Superior temporal gyrus (tissue), 1 donor: Measurements from ENCODE around the gene SERINC5.
"Not testable (repeated sequence)": the region's sequence is repeated elsewhere in the genome, so short reads cannot be mapped to it uniquely, and the experiment has no call there.

ENCODE experiments used
- DNase-seq: peaks from one replicate; pipeline ENCODE4 v3.0.0-alpha.2; 2016; ENCODE audit errors: extremely low spot score

Gene SERINC5

GRCh38 chr5:80198399-80198798 lies 57.4 kb downstream of the SERINC5 start:
- DNase-seq, result peak; percentile 90

DNA sequence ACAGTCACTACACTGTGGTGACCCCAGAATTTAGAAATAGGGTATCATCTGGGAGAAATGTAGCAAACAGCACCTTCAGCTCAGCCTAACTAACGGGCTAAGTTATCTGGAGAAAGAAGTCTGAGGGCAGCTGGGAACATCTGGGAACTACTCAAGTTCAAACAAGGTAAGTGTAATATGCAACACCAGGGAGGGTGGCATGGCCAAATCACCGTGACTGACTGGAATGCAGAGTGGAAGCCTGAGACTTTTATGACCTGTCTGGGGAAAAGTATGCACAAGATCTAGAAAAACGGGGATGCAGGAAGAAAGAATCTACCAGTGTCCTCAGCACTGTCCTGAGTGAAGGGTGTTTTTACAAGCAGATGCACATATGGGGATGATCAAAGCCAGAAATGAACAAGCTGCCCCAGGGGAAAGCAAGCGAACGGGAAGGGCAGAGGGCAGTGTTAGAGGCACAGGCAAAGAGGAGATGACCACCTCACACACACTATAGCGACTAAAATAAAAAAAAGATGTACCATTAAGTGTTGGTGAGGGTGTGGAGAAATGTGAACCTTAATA lies 59.9 kb downstream of the SERINC5 start:
- no peak for DNase-seq

GRCh38 chr5:80194468-80194867 lies 61.4 kb downstream of the SERINC5 start:
- DNase-seq, result no peak

GRCh38 chr5:80193401-80193800 lies 62.4 kb downstream of the SERINC5 start:
- no peak for DNase-seq

DNA sequence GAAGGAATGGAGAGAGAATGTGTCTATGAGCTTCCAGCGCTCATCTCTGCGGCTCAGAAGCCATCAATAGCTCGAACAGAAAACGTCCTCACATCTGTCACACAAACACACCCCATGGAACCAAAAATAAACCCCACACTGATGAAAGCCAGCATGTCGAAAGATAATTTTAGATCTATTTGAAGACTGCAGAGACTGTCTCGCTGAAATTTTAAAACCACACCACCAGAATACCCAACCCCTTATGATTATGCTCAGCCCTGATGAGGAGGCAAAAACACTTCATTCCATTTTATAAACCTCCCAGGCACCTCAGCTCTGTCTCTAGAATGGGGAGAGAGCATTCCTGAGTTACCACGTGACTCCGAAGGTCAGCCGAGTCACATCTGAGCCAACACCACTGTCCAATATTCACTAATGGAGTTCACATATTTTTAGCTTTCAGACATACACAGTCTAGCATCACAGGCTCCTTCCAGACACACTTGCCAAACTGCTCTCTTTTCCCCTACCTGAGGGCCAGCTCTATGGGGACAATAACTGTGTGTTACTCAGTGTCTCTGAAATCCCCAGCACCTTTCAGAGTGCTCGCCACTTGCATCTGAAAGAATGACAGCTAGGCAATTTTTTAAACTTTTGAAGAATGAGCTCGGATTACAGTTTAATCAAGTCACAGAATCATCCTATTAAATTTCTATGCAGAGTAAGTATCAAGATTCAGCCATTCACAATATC lies 63.2 kb downstream of the SERINC5 start:
- DNase-seq, result peak; percentile 68

DNA sequence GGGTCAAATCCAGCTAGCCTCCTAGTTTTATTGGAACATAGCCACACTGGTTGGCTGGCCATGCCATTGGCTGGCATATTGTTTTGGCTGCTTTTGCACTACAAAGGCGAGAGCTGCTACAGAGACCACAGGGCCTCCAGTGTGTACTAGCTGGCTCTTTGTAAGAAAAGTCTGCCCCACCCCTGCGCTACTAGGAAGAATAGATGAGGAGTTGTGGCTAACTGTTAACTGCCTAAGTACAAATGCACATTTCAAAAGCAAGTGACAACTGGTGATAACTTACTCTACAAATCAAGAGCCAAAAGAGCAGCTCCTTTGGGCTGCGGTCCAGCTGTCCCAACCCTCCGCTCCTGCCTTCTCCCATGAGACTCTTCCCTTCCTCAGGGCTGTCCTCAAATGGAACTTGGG lies 63.9 kb downstream of the SERINC5 start:
- DNase-seq, result peak; percentile 84

GRCh38 chr5:80191397-80191796 lies 64.5 kb downstream of the SERINC5 start:
- no peak for DNase-seq

GRCh38 chr5:80190960-80191359 lies 64.9 kb downstream of the SERINC5 start:
- no peak for DNase-seq

- no peak for DNase-seq
Observed at GRCh38 chr5:80189701-80190100, 66.1 kb downstream of the SERINC5 start.

- no peak for DNase-seq
Observed at GRCh38 chr5:80189201-80189600, 66.6 kb downstream of the SERINC5 start.

GRCh38 chr5:80187421-80188090 lies 68.3 kb downstream of the SERINC5 start:
- no peak for DNase-seq

GRCh38 chr5:80185535-80185934 lies 70.3 kb downstream of the SERINC5 start:
- DNase-seq, result not testable (repeated sequence)

DNA sequence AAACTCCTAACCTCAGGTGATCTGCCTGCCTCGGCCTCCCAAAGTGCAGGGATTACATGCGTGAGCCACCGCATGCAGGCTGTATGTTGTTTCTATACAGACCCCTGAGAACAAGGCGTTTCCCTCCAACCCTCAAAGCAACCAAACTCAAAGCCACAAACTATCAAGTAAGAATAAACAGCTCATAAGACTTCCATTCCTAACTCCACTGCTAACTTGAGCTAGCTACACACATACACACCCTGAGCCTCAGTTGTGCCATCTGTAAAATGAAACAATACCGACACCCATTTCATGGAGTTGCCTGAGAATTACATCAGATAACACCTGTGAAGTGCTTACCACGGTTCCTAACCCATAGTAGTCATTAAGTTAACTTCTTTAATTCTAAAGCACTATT lies 70.8 kb downstream of the SERINC5 start:
- no peak for DNase-seq

GRCh38 chr5:80184235-80185023 lies 71.4 kb downstream of the SERINC5 start:
- DNase-seq, result no peak

- not testable (repeated sequence) for DNase-seq
Observed at GRCh38 chr5:80183728-80184234, 72.1 kb downstream of the SERINC5 start.

GRCh38 chr5:80182809-80183580 lies 72.9 kb downstream of the SERINC5 start:
- DNase-seq, result no peak

- no peak for DNase-seq
Observed at GRCh38 chr5:80181618-80182211, 74.1 kb downstream of the SERINC5 start.

DNA sequence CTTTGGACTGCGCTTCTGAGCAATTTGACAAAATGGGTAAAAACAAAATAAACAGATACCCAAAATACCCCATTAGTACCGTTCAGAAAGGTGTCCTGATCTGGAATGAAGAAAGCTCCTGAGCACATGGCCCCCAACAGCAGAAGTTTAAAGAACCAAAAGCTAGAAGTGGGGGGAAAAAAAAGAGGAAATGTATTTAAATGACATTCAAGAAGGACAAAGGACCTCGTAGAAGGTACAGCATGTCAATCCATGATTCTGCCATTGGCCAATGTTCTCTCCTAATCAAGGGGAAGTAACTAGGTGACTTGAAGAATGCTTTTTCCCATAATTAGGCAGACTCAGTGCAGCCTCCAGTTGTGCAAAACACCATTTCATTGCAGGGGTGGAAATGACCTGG lies 78.6 kb downstream of the SERINC5 start:
- DNase-seq, result no peak

GRCh38 chr5:80175337-80175736 lies 80.5 kb downstream of the SERINC5 start:
- DNase-seq, result no peak

DNA sequence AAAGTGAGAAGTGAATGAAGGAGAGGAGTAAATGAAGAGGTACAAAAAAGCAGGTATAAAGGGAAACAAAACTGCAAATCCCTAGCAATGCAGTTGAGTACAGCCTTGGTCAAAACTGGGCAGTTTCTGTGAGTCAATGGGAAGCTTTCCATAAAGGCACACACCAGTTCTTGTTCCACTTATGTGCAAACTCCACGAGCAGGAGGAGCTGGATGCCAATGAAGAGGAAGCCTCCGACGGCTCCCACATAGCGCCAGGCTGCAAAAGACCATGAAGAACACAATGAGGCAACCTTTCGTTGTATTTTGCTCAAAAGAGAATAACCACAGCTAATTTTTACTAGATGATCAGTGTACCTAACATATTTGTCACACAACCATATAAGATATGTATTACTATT lies 81.1 kb downstream of the SERINC5 start:
- no peak for DNase-seq
